Mesenchymal stem cell (in vitro differentiated cells and primary cell): ENCODE measurements around the gene VENTX.
A peak's percentile ranks its signal among the peaks of the same experiment; 100 is the strongest.

Experiments
- DNase-seq: peaks from one replicate; pipeline ENCODE4 v3.0.0-alpha.2; 2013
- H2AFZ ChIP-seq: one replicate; pipeline ENCODE4 v1.6.1; 2013; ENCODE audit warnings: low read depth, mild to moderate bottlenecking, control low read depth, inconsistent platforms, low read length, moderate library complexity
- H2AK5ac ChIP-seq: 2 replicates; pipeline ENCODE4 v1.6.1; 2013; ENCODE audit warnings: low read length, moderate library complexity, mild to moderate bottlenecking, inconsistent platforms; ENCODE audit not compliant: severe bottlenecking
- H2BK120ac ChIP-seq: one replicate; pipeline ENCODE4 v1.6.1; 2013; ENCODE audit warnings: low read depth, mild to moderate bottlenecking, inconsistent platforms, low read length, moderate library complexity
- H2BK12ac ChIP-seq, 2 experiments: one replicate each; pipeline ENCODE4 v1.6.1; 2013; ENCODE audit warnings: inconsistent platforms in 2 of 2, low read length in 2 of 2, mild to moderate bottlenecking in 2 of 2, moderate library complexity in 2 of 2, control low read depth in 1 of 2
- H2BK15ac ChIP-seq: one replicate; pipeline ENCODE4 v1.6.1; 2013; ENCODE audit warnings: mild to moderate bottlenecking, low read depth, inconsistent platforms; ENCODE audit not compliant: poor library complexity, severe bottlenecking
- H2BK5ac ChIP-seq: 2 replicates; pipeline ENCODE4 v1.6.1; 2013; ENCODE audit warnings: low read depth, mild to moderate bottlenecking, low read length, control low read depth, inconsistent platforms; ENCODE audit not compliant: poor library complexity, severe bottlenecking
- H3K14ac ChIP-seq, 2 experiments: one replicate each; pipeline ENCODE4 v1.6.1; 2013; ENCODE audit warnings: inconsistent platforms in 2 of 2, low read length in 2 of 2, control low read depth in 1 of 2, mild to moderate bottlenecking in 1 of 2, moderate library complexity in 1 of 2
- H3K18ac ChIP-seq, 2 experiments: one replicate each; pipeline ENCODE4 v1.6.1; 2013; ENCODE audit warnings: inconsistent platforms in 2 of 2, low read length in 2 of 2, control low read depth in 1 of 2, low read depth in 1 of 2, mild to moderate bottlenecking in 1 of 2
- H3K23ac ChIP-seq, 2 experiments: one replicate each; pipeline ENCODE4 v1.6.1; 2013; ENCODE audit warnings: inconsistent platforms in 2 of 2, low read length in 2 of 2, mild to moderate bottlenecking in 2 of 2, moderate library complexity in 2 of 2, control low read depth in 1 of 2
- H3K27ac ChIP-seq: 2 replicates; pipeline ENCODE4 v1.5.1; 2013; ENCODE audit warnings: mild to moderate bottlenecking, moderate library complexity, low read length, control low read depth, inconsistent platforms; ENCODE audit not compliant: poor library complexity, severe bottlenecking
- H3K27me3 ChIP-seq, 2 experiments: 2 replicates each; pipeline versions ENCODE4 v1.6.1 to v1.7.0; 2013; ENCODE audit warnings: low read length in 2 of 2, mild to moderate bottlenecking in 2 of 2, moderate library complexity in 2 of 2, control low read depth in 1 of 2, inconsistent platforms in 1 of 2; ENCODE audit not compliant: control insufficient read depth in 1 of 2, insufficient read depth in 1 of 2
- H3K36me3 ChIP-seq, 2 experiments: 2 replicates each; pipeline versions ENCODE4 v1.6.1 to v1.7.0; 2013; ENCODE audit warnings: low read length in 2 of 2, control low read depth in 1 of 2, inconsistent platforms in 1 of 2, low read depth in 1 of 2, mild to moderate bottlenecking in 1 of 2; ENCODE audit not compliant: insufficient read depth in 2 of 2, control insufficient read depth in 1 of 2
- H3K4ac ChIP-seq, 2 experiments: one replicate each; pipeline ENCODE4 v1.6.1; 2013; ENCODE audit warnings: inconsistent platforms in 2 of 2, low read length in 2 of 2, mild to moderate bottlenecking in 2 of 2, moderate library complexity in 2 of 2, control low read depth in 1 of 2, low read depth in 1 of 2
- H3K4me1 ChIP-seq: 2 replicates; pipeline ENCODE4 v1.6.1; 2013; ENCODE audit warnings: low read depth, low read length, control low read depth; ENCODE audit not compliant: control insufficient read depth, insufficient read depth
- H3K4me2 ChIP-seq: 2 replicates; pipeline ENCODE4 v1.6.1; 2013; ENCODE audit warnings: low read length, mild to moderate bottlenecking, inconsistent platforms; ENCODE audit not compliant: poor library complexity, severe bottlenecking
- H3K4me3 ChIP-seq, 2 experiments: 2 replicates each; pipeline versions ENCODE4 v1.5.1 to v1.7.0; 2013; ENCODE audit warnings: low read length in 2 of 2, mild to moderate bottlenecking in 2 of 2, control low read depth in 1 of 2, low read depth in 1 of 2; ENCODE audit not compliant: insufficient read depth in 1 of 2
- H3K79me1 ChIP-seq: replicated peaks from 2 replicates; pipeline ENCODE4 v1.6.1; 2013; ENCODE audit warnings: mild to moderate bottlenecking, control low read depth, low read length, inconsistent platforms; ENCODE audit not compliant: poor library complexity, severe bottlenecking
- H3K9ac ChIP-seq: 2 replicates; pipeline ENCODE4 v1.7.0; 2013; ENCODE audit warnings: mild to moderate bottlenecking, low read length, moderate library complexity
- H3K9me3 ChIP-seq: 2 replicates; pipeline ENCODE4 v1.7.0; 2013; ENCODE audit warnings: mild to moderate bottlenecking, low read length; ENCODE audit not compliant: control insufficient read depth
- H4K8ac ChIP-seq: one replicate; pipeline ENCODE4 v1.6.1; 2013; ENCODE audit warnings: inconsistent platforms, mild to moderate bottlenecking, low read length, moderate library complexity
- H4K91ac ChIP-seq: one replicate; pipeline ENCODE4 v1.6.1; 2013; ENCODE audit warnings: mild to moderate bottlenecking, low read length, inconsistent platforms
- WGBS: methylation state at CpG from one replicate; pipeline ENCODE4 v1.1.7; 2013; ENCODE audit warnings: mixed read lengths; 5-methylcytosine and 5-hydroxymethylcytosine counted together

The VENTX gene

DNA sequence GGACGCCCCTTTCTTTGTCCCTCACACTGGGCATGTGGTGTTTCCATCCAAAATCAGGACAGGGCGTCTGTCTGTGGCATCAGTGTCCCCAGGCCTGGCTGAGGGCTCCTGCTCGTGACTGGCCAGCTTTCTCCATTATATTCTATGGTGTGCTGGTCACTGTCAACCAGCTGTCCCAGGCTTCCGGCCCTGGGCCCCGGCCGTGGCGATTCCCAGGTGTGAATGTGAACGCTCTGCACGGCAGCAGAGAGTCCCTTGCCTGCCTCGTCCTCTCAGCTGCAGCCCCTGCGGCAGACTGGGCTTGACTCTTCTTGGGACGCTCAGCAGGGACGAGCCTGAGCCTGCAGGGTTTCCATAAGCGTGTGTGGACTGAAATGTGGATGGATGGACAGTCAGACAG is 13.6 kb upstream of the VENTX start:
- Histone ChIP-seq H3K4me2 (no peak overlapping the region), H2BK12ac (no peak overlapping the region), H4K8ac (no peak overlapping the region), H3K9me3 (no peaks in the 10 kb centered on the region), H3K4ac (no peak overlapping the region), H2BK5ac (no peak overlapping the region), H2BK120ac (no peak overlapping the region), H3K36me3 (no peaks in the 10 kb centered on the region), H3K4me1 (peaks cover 4% of the 10 kb centered on the region), H3K9ac (no peak overlapping the region), H3K79me1 (no peaks in the 10 kb centered on the region), H3K23ac (no peak overlapping the region), H2BK15ac (no peak overlapping the region), H3K14ac (no peak overlapping the region), H3K27ac (no peak overlapping the region), H2AK5ac (no peak overlapping the region), H3K18ac (no peak overlapping the region), H3K4me3 (no peak overlapping the region), H4K91ac (no peak overlapping the region), H3K27me3 (peaks cover 24 to 57% of the 10 kb centered on the region in 2 experiments), H2AFZ (no peak overlapping the region)
- WGBS, result 54% methylated on average over 9 of the region's 14 CpGs
- DNase-seq, result no peak

DNA sequence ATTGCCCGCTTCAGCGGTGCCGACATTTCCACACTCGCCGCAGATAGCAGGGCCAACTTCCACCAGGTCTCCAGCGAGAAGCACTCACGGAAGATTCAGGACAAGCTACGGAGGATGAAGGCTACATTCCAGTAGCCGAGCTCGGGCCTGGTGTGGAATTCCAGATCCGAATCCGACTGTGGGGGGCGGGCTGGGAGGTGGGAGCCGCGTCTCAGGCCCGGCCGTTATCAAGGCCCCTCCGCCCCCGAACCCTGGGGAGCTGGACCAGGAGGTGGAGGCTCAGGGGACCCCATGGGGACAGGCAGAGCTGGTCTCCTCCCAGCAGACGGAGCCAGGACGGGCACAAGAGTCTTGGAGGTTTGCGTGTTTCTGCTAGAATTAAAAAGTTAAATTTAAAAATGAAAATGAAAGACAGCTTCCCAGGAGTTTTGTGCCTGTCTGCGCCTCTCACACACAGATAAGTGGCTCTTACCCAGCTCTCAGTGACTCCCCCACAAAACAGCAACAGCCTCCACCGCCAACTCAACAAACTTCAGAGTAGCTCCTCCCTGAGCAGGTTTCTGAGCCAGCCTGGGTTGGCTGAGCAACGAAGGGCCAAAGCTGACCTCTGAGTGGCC is 12.8 kb upstream of the VENTX start:
- H3K23ac ChIP-seq, result no peak overlapping the region
- H4K91ac ChIP-seq, result no peak overlapping the region
- H3K4ac ChIP-seq, result no peak overlapping the region
- no peak overlapping the region for H3K27ac ChIP-seq
- 69% methylated on average over 23 of the region's 25 CpGs for WGBS
- H3K36me3 ChIP-seq, result no peaks in the 10 kb centered on the region
- no peak overlapping the region for H3K9ac ChIP-seq
- no peak overlapping the region for H2AFZ ChIP-seq
- no peak overlapping the region for H2BK12ac ChIP-seq
- H2BK5ac ChIP-seq, result no peak overlapping the region
- no peaks in the 10 kb centered on the region for H3K79me1 ChIP-seq
- H3K4me3 ChIP-seq, result no peak overlapping the region
- no peak overlapping the region for H2AK5ac ChIP-seq
- H2BK15ac ChIP-seq, result no peak overlapping the region
- H3K4me1 ChIP-seq, result peaks cover 4% of the 10 kb centered on the region
- DNase-seq, result no peak
- no peak overlapping the region for H3K14ac ChIP-seq
- no peaks in the 10 kb centered on the region for H3K9me3 ChIP-seq
- no peak overlapping the region for H2BK120ac ChIP-seq
- no peak overlapping the region for H3K4me2 ChIP-seq
- peaks cover 26 to 54% of the 10 kb centered on the region in 2 experiments for H3K27me3 ChIP-seq
- no peak overlapping the region for H4K8ac ChIP-seq
- no peak overlapping the region for H3K18ac ChIP-seq

DNA sequence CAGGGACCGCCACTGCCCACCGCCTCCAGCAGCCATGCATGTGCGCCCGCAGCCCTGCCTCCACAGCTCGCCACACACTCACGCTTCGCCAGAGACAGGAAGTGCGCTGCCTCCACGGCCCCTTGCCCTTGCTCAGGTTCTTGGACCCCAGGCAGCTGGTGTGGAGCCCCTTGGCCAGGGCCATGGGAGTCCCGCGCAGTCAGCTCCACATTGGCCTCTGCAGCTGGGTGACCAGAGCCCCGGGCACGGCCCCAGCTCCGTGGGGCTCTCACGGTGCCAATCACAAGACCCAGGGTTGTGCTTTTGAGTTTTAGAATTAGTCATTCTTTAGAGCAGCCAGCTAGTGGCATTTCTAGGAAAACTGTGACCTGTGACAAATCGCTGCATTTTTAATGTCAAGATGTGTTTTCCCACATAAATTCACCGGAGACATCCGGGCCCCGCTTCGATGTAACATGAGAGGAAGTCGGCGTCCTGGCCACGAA is 11.9 kb upstream of the VENTX start:
- Histone ChIP-seq H3K23ac (no peak overlapping the region), H3K4me3 (no peak overlapping the region), H3K9me3 (no peaks in the 10 kb centered on the region), H3K27ac (no peak overlapping the region), H3K79me1 (no peaks in the 10 kb centered on the region), H3K4me1 (peaks cover 10% of the 10 kb centered on the region), H2BK12ac (no peak overlapping the region), H3K14ac (no peak overlapping the region), H3K4ac (no peak overlapping the region), H2BK120ac (no peak overlapping the region), H4K91ac (no peak overlapping the region), H2AK5ac (no peak overlapping the region), H3K9ac (no peak overlapping the region), H3K36me3 (no peaks in the 10 kb centered on the region), H2BK15ac (peak overlapping the region; percentile 28), H3K18ac (peak overlapping the region in 1 of 2 experiments; percentile 32), H3K27me3 (peaks cover 26 to 53% of the 10 kb centered on the region in 2 experiments), H3K4me2 (no peak overlapping the region), H2BK5ac (peak overlapping the region; percentile 31), H2AFZ (no peak overlapping the region), H4K8ac (peak overlapping the region; percentile 60)
- WGBS, result 93% methylated on average over 23 of the region's 23 CpGs
- no peak for DNase-seq

DNA sequence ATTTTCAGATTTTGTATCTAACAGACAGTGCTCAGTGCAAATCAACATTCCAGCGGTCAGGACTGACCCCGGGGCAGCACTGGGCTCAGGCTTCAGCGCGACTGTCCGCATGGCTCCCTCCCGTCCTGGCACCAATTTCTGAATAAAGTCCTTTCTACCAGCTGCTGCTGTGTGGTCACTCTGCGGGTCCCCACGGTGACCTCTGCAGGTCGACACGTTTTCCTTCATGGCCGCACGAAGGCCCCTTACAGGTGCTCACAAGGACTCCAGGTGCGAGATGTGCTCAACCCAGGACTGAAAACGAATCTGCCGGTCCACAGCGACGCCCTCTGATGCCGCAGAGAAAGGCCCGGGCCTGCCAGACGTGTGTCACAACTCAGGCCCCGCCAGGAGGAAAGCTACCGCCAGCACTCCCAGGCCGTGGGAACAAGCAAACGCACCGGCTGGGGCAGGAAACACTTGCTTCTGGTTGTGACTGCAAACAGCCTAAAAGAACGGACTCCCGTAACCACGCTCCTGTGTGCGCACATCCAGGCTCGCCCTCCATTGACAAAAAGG is 11.3 kb upstream of the VENTX start:
- Histone ChIP-seq H3K14ac (no peak overlapping the region), H3K79me1 (no peaks in the 10 kb centered on the region), H3K27me3 (peaks cover 22 to 50% of the 10 kb centered on the region in 2 experiments), H3K4me1 (peaks cover 11% of the 10 kb centered on the region), H4K91ac (no peak overlapping the region), H3K9ac (no peak overlapping the region), H2BK15ac (no peak overlapping the region), H3K18ac (no peak overlapping the region), H3K9me3 (no peaks in the 10 kb centered on the region), H2AFZ (no peak overlapping the region), H3K23ac (no peak overlapping the region), H2BK5ac (no peak overlapping the region), H4K8ac (no peak overlapping the region), H3K4me2 (no peak overlapping the region), H3K4me3 (no peak overlapping the region), H3K4ac (no peak overlapping the region), H3K36me3 (no peaks in the 10 kb centered on the region), H3K27ac (no peak overlapping the region), H2AK5ac (no peak overlapping the region), H2BK12ac (no peak overlapping the region), H2BK120ac (no peak overlapping the region)
- WGBS, result 82% methylated on average over 30 of the region's 30 CpGs
- no peak for DNase-seq
